HEK293 (cell line): Measurements from ENCODE around the gene LDLRAD4.

Experiments used
- CTCF ChIA-PET: fragments of 350-600 bp; formaldehyde crosslinking; extraction: SDS; loops from one replicate; lab custom pipeline; 2021; ENCODE audit warnings: antibody characterized with exemption; lab: Yijun Ruan, JAX
- POLR2A ChIA-PET: fragments of 300-600 bp; formaldehyde crosslinking; extraction: SDS; loops from one replicate; lab custom pipeline; 2020; ENCODE audit warnings: antibody characterized with exemption, inconsistent platforms; lab: Yijun Ruan, JAX
- H3K27ac ChIP-seq: fragments of 200-500 bp; sonication (Bioruptor generic); 2 replicates; pipeline ENCODE4 v1.5.1; 2014; ENCODE audit warnings: low read depth, low read length, control low read depth, inconsistent platforms; ENCODE audit errors: extremely low read depth
- H3K36me3 ChIP-seq, 2 experiments: fragments of 200-500 bp in 1 of 2; sonication (Bioruptor generic) in 1 of 2; 1 replicate in 1 of 2; 2 replicates in 1 of 2; pipeline ENCODE4 v1.5.1; 2014 to 2017; ENCODE audit warnings: inconsistent platforms in 2 of 2, low read length in 2 of 2; ENCODE audit not compliant: control insufficient read depth in 2 of 2, insufficient read depth in 1 of 2
- H3K4me1 ChIP-seq: fragments of 200-500 bp; sonication (Bioruptor generic); 2 replicates; pipeline ENCODE4 v1.5.1; 2014; ENCODE audit warnings: mild to moderate bottlenecking, low read length, inconsistent platforms; ENCODE audit not compliant: control insufficient read depth, insufficient read depth
- H3K4me3 ChIP-seq: 2 replicates; pipeline ENCODE4 v1.5.1; 2011; ENCODE audit warnings: low read depth, mild to moderate bottlenecking, control low read depth, low read length, moderate library complexity
- H3K9me3 ChIP-seq: fragments of 200-500 bp; sonication (Bioruptor generic); 2 replicates; pipeline ENCODE4 v1.5.1; 2014; ENCODE audit warnings: low read depth, low read length, inconsistent platforms; ENCODE audit not compliant: control insufficient read depth, insufficient read depth
- RBAK ChIP-seq: fragments of 450-650 bp; formaldehyde crosslinking; IDR thresholded peaks from 2 replicates; pipeline ENCODE4 v1.5.1; 2016; ENCODE audit warnings: missing biosample characterization, missing genetic modification characterization
- SCRT2 ChIP-seq: fragments of 450-650 bp; formaldehyde crosslinking; IDR thresholded peaks from 2 replicates; pipeline ENCODE4 v1.5.1; 2016; ENCODE audit warnings: missing biosample characterization, missing genetic modification characterization
- SETDB1 ChIP-seq: IDR thresholded peaks from one replicate; pipeline ENCODE4 v1.6.1; 2017; ENCODE audit warnings: mild to moderate bottlenecking, low read length, moderate library complexity, mixed read lengths; ENCODE audit not compliant: insufficient read length
- TCF7L2 ChIP-seq: IDR thresholded peaks from 2 replicates; pipeline ENCODE4 v1.6.1; 2011; ENCODE audit warnings: low read depth, mild to moderate bottlenecking, inconsistent platforms, low read length, moderate library complexity, borderline replicate concordance
- ZNF214 ChIP-seq: fragments of 450-650 bp; formaldehyde crosslinking; IDR thresholded peaks from 2 replicates; pipeline ENCODE4 v1.5.1; 2017; ENCODE audit warnings: missing biosample characterization, mild to moderate bottlenecking, missing genetic modification characterization, borderline replicate concordance
- ZNF223 ChIP-seq: fragments of 450-650 bp; formaldehyde crosslinking; IDR thresholded peaks from 2 replicates; pipeline ENCODE4 v1.5.1; 2016; ENCODE audit warnings: missing biosample characterization, missing genetic modification characterization
- ZNF274 ChIP-seq, 2 experiments: fragments of 200-500 bp in 1 of 2; fragments of 450-650 bp in 1 of 2; sonication (Bioruptor generic) in 1 of 2; formaldehyde crosslinking in 1 of 2; IDR thresholded peaks; 2 replicates each; pipeline versions ENCODE4 v1.5.1 to v1.6.1; 2014 to 2016; ENCODE audit warnings: borderline replicate concordance in 1 of 2, inconsistent platforms in 1 of 2, low read length in 1 of 2, missing biosample characterization in 1 of 2, missing genetic modification characterization in 1 of 2
- ZNF350 ChIP-seq: fragments of 450-650 bp; formaldehyde crosslinking; IDR thresholded peaks from 2 replicates; pipeline ENCODE4 v1.5.0; 2017; ENCODE audit warnings: missing biosample characterization, mild to moderate bottlenecking, missing genetic modification characterization
- ZNF416 ChIP-seq: fragments of 450-650 bp; formaldehyde crosslinking; IDR thresholded peaks from 2 replicates; pipeline ENCODE4 v1.5.1; 2016; ENCODE audit warnings: missing biosample characterization, missing genetic modification characterization
- ZNF548 ChIP-seq: fragments of 450-650 bp; formaldehyde crosslinking; IDR thresholded peaks from 2 replicates; pipeline ENCODE4 v1.5.1; 2016; ENCODE audit warnings: missing biosample characterization, missing genetic modification characterization
- ZNF549 ChIP-seq: fragments of 450-650 bp; IDR thresholded peaks from 2 replicates; pipeline ENCODE4 v1.5.1; 2018; ENCODE audit warnings: missing biosample characterization, missing genetic modification characterization, mild to moderate bottlenecking, inconsistent platforms, moderate library complexity
- ZNF629 ChIP-seq: fragments of 450-650 bp; formaldehyde crosslinking; IDR thresholded peaks from 2 replicates; pipeline ENCODE4 v1.5.1; 2017; ENCODE audit warnings: missing biosample characterization, missing genetic modification characterization
- ZNF791 ChIP-seq: fragments of 450-650 bp; formaldehyde crosslinking; IDR thresholded peaks from 2 replicates; pipeline ENCODE4 v1.5.1; 2016; ENCODE audit warnings: missing biosample characterization, missing genetic modification characterization
- ZSCAN23 ChIP-seq: fragments of 450-650 bp; formaldehyde crosslinking; IDR thresholded peaks from 2 replicates; pipeline ENCODE4 v1.5.1; 2016; ENCODE audit warnings: missing biosample characterization, missing genetic modification characterization
- ZXDB ChIP-seq: fragments of 450-650 bp; formaldehyde crosslinking; IDR thresholded peaks from 2 replicates; pipeline ENCODE4 v1.5.1; 2016; ENCODE audit warnings: missing biosample characterization, missing genetic modification characterization
- TF ChIP-seq, protein P1 (sequence below): fragments of 450-650 bp; formaldehyde crosslinking; IDR thresholded peaks from 2 replicates; pipeline ENCODE4 v1.5.1; 2017; ENCODE audit warnings: missing biosample characterization, missing genetic modification characterization
- TF ChIP-seq, protein P2 (sequence below): fragments of 450-650 bp; formaldehyde crosslinking; IDR thresholded peaks from 2 replicates; pipeline ENCODE4 v1.5.1; 2017; ENCODE audit warnings: missing biosample characterization, mild to moderate bottlenecking, missing genetic modification characterization, moderate library complexity
- TF ChIP-seq, protein P3 (sequence below): fragments of 450-650 bp; formaldehyde crosslinking; IDR thresholded peaks from 2 replicates; pipeline ENCODE4 v1.5.1; 2016; ENCODE audit warnings: missing biosample characterization, missing genetic modification characterization
- TF ChIP-seq, protein P4 (sequence below): fragments of 450-650 bp; formaldehyde crosslinking; IDR thresholded peaks from 2 replicates; pipeline ENCODE4 v1.5.1; 2017; ENCODE audit warnings: missing biosample characterization, missing genetic modification characterization
- TF ChIP-seq, protein P5 (sequence below): fragments of 450-650 bp; formaldehyde crosslinking; IDR thresholded peaks from 2 replicates; pipeline ENCODE4 v1.5.1; 2016; ENCODE audit warnings: missing biosample characterization, missing genetic modification characterization, borderline replicate concordance
- TF ChIP-seq, protein P6 (sequence below): fragments of 450-650 bp; formaldehyde crosslinking; IDR thresholded peaks from 2 replicates; pipeline ENCODE4 v1.5.1; 2016; ENCODE audit warnings: missing biosample characterization, missing genetic modification characterization

LDLRAD4 gene

DNA sequence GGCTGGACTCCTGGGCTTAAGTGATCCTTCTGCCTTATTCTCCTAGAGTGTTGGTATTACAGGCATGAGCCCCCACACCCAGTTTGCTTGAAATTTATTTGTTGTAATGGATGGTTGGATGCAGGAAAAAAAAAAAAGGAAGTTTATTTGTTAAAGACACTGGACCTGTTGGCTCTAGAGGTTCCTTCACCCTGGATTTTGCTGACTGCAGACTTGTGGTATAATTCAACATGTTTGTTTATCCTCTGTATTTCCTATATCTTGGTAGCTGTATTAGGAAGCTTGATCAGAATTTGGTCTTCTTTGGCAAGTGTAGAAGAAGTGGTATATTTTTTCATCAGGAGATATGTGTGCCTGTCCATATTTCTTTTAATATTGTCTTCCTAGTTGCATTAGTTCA, 138.7 kb downstream of the LDLRAD4 start (continued):
- TF ChIP-seq, protein P1, sequence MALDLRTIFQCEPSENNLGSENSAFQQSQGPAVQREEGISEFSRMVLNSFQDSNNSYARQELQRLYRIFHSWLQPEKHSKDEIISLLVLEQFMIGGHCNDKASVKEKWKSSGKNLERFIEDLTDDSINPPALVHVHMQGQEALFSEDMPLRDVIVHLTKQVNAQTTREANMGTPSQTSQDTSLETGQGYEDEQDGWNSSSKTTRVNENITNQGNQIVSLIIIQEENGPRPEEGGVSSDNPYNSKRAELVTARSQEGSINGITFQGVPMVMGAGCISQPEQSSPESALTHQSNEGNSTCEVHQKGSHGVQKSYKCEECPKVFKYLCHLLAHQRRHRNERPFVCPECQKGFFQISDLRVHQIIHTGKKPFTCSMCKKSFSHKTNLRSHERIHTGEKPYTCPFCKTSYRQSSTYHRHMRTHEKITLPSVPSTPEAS (tag by site-specific recombination) = no peak
- no peak for TF ChIP-seq ZXDB (tag by site-specific recombination)
- TF ChIP-seq ZNF791 = no peak
- TF ChIP-seq SCRT2 (tag by site-specific recombination) = no peak
- no peak for TF ChIP-seq ZNF223 (tag by site-specific recombination)
- TF ChIP-seq, protein P2, sequence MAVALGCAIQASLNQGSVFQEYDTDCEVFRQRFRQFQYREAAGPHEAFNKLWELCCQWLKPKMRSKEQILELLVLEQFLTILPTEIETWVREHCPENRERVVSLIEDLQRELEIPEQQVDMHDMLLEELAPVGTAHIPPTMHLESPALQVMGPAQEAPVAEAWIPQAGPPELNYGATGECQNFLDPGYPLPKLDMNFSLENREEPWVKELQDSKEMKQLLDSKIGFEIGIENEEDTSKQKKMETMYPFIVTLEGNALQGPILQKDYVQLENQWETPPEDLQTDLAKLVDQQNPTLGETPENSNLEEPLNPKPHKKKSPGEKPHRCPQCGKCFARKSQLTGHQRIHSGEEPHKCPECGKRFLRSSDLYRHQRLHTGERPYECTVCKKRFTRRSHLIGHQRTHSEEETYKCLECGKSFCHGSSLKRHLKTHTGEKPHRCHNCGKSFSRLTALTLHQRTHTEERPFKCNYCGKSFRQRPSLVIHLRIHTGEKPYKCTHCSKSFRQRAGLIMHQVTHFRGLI = no peak
- TF ChIP-seq RBAK = no peak
- TF ChIP-seq, protein P3, sequence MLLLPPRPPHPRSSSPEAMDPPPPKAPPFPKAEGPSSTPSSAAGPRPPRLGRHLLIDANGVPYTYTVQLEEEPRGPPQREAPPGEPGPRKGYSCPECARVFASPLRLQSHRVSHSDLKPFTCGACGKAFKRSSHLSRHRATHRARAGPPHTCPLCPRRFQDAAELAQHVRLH (tag by site-specific recombination) = no peak
- TF ChIP-seq ZNF549 (tag by site-specific recombination) = no peak
- TF ChIP-seq, protein P4, sequence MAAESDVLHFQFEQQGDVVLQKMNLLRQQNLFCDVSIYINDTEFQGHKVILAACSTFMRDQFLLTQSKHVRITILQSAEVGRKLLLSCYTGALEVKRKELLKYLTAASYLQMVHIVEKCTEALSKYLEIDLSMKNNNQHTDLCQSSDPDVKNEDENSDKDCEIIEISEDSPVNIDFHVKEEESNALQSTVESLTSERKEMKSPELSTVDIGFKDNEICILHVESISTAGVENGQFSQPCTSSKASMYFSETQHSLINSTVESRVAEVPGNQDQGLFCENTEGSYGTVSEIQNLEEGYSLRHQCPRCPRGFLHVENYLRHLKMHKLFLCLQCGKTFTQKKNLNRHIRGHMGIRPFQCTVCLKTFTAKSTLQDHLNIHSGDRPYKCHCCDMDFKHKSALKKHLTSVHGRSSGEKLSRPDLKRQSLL = no peak
- TF ChIP-seq, all 188 proteins: peak for 0

DNA sequence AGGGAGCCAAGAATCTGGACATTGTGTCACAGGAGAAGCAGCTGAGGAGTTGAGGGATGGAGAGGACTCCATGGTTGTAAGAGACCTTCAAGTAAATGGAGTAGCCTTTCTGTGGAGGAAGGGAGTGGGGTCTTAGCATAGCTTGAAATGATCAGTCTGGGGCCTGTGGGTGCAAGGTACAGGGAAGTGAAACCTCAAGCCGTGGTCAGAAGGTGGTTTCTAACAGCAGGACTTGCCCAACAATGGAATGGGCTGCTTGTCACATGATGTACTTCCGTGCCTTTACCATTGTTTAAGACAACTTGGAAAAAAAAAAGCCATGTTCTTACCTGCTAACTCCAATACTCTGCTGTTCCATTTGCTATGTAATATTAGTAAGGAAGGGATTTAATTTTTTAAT, 140.7 kb downstream of the LDLRAD4 start:
- ChIA-PET POLR2A (no interaction called here), CTCF (interaction anchor here (0.6 kb wide), 1 partner anchor 56 kb away, joined by 3 read pairs; no protein-coding TSS in a partner anchor)
- Histone ChIP-seq H3K9me3 (no peaks in the 10 kb centered on the region), H3K4me3 (no peak overlapping the region), H3K27ac (no peak overlapping the region), H3K4me1 (no peaks in the 10 kb centered on the region), H3K36me3 (no peaks in the 10 kb centered on the region; a peak in 1 of 3 replicates)
- TF ChIP-seq, protein P5, sequence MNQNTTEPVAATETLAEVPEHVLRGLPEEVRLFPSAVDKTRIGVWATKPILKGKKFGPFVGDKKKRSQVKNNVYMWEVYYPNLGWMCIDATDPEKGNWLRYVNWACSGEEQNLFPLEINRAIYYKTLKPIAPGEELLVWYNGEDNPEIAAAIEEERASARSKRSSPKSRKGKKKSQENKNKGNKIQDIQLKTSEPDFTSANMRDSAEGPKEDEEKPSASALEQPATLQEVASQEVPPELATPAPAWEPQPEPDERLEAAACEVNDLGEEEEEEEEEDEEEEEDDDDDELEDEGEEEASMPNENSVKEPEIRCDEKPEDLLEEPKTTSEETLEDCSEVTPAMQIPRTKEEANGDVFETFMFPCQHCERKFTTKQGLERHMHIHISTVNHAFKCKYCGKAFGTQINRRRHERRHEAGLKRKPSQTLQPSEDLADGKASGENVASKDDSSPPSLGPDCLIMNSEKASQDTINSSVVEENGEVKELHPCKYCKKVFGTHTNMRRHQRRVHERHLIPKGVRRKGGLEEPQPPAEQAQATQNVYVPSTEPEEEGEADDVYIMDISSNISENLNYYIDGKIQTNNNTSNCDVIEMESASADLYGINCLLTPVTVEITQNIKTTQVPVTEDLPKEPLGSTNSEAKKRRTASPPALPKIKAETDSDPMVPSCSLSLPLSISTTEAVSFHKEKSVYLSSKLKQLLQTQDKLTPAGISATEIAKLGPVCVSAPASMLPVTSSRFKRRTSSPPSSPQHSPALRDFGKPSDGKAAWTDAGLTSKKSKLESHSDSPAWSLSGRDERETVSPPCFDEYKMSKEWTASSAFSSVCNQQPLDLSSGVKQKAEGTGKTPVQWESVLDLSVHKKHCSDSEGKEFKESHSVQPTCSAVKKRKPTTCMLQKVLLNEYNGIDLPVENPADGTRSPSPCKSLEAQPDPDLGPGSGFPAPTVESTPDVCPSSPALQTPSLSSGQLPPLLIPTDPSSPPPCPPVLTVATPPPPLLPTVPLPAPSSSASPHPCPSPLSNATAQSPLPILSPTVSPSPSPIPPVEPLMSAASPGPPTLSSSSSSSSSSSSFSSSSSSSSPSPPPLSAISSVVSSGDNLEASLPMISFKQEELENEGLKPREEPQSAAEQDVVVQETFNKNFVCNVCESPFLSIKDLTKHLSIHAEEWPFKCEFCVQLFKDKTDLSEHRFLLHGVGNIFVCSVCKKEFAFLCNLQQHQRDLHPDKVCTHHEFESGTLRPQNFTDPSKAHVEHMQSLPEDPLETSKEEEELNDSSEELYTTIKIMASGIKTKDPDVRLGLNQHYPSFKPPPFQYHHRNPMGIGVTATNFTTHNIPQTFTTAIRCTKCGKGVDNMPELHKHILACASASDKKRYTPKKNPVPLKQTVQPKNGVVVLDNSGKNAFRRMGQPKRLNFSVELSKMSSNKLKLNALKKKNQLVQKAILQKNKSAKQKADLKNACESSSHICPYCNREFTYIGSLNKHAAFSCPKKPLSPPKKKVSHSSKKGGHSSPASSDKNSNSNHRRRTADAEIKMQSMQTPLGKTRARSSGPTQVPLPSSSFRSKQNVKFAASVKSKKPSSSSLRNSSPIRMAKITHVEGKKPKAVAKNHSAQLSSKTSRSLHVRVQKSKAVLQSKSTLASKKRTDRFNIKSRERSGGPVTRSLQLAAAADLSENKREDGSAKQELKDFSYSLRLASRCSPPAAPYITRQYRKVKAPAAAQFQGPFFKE = no peak
- TF ChIP-seq ZNF214 (tag by site-specific recombination) = no peak
- TF ChIP-seq, protein P6, sequence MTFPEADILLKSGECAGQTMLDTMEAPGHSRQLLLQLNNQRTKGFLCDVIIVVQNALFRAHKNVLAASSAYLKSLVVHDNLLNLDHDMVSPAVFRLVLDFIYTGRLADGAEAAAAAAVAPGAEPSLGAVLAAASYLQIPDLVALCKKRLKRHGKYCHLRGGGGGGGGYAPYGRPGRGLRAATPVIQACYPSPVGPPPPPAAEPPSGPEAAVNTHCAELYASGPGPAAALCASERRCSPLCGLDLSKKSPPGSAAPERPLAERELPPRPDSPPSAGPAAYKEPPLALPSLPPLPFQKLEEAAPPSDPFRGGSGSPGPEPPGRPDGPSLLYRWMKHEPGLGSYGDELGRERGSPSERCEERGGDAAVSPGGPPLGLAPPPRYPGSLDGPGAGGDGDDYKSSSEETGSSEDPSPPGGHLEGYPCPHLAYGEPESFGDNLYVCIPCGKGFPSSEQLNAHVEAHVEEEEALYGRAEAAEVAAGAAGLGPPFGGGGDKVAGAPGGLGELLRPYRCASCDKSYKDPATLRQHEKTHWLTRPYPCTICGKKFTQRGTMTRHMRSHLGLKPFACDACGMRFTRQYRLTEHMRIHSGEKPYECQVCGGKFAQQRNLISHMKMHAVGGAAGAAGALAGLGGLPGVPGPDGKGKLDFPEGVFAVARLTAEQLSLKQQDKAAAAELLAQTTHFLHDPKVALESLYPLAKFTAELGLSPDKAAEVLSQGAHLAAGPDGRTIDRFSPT (tag by site-specific recombination) = no peak
- no peak for TF ChIP-seq ZNF350 (tag by site-specific recombination)
- no peak for TF ChIP-seq ZSCAN23
- TF ChIP-seq, protein P2 = no peak
- TF ChIP-seq TCF7L2 = no peak
- TF ChIP-seq ZNF629 (tag by site-specific recombination) = no peak
- TF ChIP-seq ZNF416 (tag by site-specific recombination) = no peak
- no peak for TF ChIP-seq SETDB1
- TF ChIP-seq ZNF274 (IDR thresholded peaks at IDR 0.05; ENCODE audit: low read length) = no peak
- TF ChIP-seq ZNF274 (tag by site-specific recombination; IDR thresholded peaks at IDR 0.05; ENCODE audit: borderline replicate concordance) = no peak
- no peak for TF ChIP-seq ZNF548
